ENCODE data around the gene CIROP.
"Not testable (repeated sequence)": the region's sequence is repeated elsewhere in the genome, so short reads cannot be mapped to it uniquely, and the experiment has no call there.

- TF ChIP-seq CTCF, POLR2A (IDR thresholded peaks at IDR 0.05): not testable (repeated sequence)
Measured at GRCh38 chr14:23108169-23108568, 3.4 kb upstream of the CIROP start.
